GM20431 (cell line): Measurements from ENCODE around the gene NT5DC3.

Experiments
- in situ Hi-C: fragments of 300-500 bp; cut with MseI, MboI; formaldehyde crosslinking; loops from one replicate; pipeline ENCODE4 v1.15.0; 2020; ENCODE audit warnings: low sequenced_read_pairs; ENCODE audit not compliant: unreplicated experiment

NT5DC3 gene

DNA sequence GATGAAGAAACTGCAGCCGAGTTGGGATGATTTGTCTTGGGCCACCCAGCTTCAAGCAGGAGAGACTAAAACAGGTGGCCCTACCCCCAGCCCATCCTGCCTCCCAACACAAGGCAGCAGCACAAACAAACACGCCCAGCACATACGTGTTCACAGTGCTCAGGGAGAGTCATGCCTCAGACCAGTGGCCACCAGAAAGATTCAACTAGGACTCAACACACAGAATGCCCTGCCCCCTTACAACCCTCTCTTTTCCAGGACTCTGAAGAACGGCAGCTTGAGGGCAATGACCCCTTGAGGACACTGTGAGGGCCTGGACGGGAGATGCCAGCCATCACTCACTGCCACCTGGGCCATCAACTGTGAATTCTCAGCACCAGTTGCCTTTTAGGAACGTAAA is 75.0 kb downstream of the NT5DC3 start:
- in situ Hi-C loops, result no loop called here

DNA sequence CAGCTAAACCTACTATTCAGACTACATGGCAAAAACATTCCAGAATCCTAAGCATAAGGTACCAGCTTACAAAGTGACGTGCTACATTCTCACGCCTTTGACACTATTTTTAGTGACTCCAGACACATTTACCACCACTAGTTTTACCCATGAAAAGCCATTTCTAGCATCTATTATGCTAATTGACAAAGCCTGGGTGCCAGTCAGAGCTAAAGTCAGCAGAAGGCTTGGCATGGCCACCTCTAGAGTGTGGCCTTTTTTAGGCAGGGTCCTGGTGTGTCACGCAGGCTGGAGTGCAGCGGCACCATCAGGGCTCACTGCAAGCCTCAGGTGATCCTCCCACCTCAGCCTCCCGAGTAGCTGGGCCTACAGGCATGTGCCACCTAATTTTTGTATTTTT is 75.7 kb downstream of the NT5DC3 start:
- in situ Hi-C loops, result no loop called here

DNA sequence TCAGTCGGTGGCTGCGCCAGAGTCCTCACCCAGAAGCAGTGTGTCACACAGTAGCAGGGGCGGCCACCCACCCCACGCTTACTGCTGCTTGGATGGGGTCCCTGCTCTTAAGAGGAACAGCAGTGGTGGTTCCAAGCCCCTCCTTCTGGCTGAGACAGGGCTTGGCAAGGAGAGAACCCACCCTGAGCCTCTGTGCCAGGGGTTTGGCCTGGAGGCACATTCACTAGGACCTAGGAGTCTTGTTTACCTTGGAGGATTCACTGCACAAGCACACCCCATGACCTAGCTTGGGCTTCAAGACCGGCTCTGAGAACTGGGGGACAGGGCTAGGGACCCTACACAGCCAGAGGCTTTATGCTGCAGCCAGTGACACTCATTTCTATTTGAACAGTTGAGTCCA is 78.6 kb downstream of the NT5DC3 start:
- in situ Hi-C loops, result no loop called here

DNA sequence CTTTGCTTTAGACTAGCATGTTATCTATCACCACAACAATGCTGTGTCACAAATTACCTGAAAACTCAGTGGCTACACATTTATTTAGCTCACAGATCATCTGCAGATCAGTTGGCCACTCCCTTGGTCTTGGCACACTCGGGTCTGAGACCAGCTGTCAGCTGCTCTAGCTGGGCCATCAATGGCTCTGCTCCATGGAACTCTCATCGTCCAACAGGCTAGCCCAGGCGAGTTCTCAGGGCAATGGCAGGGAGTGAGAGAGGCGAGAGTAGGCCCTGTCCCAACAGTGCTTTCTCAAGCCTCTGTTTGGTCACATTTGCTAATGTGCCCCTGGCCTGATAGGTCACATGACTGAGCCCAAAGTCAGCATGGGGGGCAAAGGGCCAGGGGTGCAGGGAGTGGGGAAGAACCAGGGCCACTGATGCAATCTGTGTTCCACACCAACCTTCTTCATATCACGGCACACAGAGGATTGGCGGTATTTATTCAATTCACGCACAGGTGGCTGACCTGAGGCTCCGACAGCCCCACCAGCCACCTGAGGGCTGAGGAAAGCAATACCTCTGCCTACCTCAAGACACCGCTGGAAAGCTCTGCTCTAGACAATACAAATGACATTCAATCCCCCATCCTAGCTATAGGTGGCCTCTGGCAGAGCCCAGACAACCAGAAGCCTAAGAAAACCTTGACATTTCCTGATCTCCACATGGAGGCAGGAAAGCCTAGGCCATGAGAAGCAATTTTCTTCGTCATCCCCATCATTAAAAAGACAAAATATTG is 82.5 kb downstream of the NT5DC3 start:
- in situ Hi-C loops, result no loop called here

DNA sequence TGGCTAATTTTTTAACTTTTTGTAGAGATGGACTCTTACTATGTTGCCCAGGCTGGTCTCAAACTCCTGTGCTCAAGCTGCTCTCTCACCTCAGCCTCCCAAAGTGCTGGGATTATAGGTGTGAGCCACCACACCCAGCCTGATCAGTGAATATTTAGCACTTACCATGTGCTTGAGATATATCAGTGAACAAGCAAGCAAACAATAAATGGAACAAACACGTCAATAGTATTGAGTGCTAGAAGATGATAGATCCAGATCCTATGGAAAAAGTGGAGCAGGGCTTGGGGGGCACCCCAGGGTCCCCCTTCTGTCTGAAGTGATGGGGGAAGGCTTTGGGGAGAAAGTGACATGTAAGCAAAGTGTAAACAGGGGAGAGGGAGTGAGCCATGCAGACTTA is 83.8 kb downstream of the NT5DC3 start:
- in situ Hi-C loops, result no loop called here

DNA sequence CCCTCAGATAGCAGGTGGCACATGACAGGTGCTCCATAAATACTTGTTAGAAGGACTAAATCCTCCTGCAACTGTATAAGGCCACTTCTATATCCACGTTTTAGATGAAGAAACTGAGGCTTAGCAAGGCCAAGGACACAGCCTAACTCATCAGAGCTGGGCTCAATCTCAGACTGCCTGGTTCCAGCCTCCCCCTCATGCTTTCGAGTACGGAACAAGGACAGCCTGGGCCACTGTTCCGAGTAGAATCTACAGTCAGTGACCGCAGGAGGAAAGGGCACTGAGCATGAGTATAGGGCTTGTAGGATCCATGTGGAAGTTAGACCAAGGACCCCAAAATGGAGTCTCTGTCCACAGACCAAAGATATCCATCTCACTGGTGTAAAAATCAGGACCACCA is 84.6 kb downstream of the NT5DC3 start:
- in situ Hi-C loops, result no loop called here

DNA sequence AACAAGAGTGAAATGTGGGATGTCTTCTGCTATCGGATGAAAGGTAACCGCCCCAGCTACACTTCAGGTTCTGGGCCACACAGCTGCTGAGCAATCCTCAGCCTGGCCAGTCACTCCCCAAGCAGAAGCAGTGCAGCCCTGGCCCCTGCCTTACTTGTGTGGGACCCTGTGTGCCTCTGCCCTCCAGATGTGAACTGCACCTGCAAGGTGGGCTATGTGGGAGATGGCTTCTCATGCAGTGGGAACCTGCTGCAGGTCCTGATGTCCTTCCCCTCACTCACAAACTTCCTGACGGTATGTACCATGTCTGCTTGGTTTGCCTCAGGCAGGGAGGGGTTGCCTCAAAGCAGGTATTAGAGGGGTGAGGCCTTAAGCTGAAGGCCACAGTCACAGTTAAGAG is 85.6 kb downstream of the NT5DC3 start:
- in situ Hi-C loops, result no loop called here

DNA sequence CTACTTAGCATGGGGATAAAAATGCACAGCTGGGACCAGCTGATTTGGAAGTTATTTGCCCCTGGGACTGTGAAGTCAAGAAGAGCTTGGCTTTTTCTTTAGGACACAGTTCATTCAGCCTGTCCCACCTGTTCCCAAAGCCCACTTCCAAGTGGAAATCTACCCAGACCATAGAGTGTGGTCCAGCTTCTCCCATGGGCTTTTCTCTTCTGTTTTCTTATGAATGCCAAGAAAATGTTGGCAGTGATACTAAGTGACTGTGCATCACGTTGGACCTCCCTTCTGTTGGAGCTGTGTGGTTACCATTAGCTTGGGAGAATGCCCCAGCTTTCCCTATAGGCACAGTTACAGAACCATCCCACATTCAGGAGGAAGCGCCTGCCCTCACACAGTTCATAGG is 89.4 kb downstream of the NT5DC3 start:
- in situ Hi-C loops, result no loop called here

DNA sequence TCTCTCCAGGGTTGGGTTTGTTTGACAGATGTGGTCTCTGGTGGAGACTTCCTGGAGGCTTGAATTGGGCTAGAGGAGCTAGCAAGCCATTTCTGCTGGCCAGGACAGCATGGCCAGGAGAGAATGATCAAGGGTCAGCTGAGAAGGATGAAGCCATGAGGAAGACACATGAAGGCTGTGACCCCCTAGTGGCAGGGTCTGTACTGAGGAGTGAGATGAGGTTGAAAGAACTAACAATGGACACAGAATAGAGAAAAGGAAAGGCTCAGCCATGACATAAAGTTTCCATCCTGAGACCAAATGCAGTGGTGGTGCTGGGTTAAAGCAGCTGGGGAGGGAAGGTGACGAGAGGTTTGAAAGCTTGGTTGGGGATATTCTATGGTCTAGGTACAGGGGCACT is 89.9 kb downstream of the NT5DC3 start:
- in situ Hi-C loops, result no loop called here

DNA sequence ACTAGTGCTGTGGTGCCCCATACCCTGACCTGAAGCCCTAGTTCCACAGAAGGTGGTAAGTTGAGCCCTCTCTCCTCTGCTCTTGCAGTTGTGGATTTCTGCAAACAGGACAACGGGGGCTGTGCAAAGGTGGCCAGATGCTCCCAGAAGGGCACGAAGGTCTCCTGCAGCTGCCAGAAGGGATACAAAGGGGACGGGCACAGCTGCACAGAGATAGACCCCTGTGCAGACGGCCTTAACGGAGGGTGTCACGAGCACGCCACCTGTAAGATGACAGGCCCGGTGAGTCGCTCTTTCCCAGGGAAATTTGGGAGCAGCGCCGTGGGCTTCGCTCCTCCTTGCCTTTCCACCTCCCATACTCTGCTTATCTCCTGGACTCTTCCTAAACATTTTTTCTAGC is 92.2 kb downstream of the NT5DC3 start:
- in situ Hi-C loops, result no loop called here

DNA sequence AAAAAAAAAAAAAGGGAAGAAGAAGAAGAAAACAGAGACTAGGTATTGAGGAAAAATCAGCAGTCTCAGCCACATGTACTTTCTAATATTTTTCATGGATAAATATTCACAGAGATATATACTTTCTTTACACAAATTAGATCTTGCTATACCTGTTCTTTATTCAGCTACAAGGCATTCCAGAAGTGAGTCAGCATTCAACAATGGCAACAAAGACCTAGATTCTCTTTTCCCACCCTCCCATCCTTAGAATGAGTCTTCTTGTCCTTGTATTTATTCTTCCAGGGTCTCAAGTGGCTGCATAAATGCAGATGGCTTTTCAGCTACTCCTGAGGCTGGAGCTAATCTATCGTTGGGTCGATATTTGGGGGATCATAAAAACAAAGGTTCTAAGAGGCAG is 93.0 kb downstream of the NT5DC3 start:
- in situ Hi-C loops, result no loop called here

DNA sequence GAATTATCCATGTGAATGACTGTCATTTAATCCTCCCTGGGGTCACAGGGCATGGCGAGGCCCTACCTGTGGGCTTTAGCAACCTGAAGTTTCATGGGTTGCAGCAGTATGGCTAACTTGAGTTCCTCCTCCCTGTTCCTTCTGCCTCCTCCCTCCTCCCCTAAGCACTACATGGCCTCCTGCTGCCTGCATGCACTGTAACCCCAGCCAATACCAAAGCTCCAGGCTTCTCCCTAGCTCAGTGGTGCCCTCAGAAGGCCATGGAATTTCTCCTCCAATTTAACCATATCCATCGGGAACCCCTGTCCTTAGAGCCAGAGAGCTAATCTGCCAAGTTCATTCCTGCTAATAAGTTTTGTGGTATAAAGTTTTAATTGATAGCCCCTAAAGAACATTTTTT is 95.1 kb downstream of the NT5DC3 start:
- in situ Hi-C loops, result no loop called here

DNA sequence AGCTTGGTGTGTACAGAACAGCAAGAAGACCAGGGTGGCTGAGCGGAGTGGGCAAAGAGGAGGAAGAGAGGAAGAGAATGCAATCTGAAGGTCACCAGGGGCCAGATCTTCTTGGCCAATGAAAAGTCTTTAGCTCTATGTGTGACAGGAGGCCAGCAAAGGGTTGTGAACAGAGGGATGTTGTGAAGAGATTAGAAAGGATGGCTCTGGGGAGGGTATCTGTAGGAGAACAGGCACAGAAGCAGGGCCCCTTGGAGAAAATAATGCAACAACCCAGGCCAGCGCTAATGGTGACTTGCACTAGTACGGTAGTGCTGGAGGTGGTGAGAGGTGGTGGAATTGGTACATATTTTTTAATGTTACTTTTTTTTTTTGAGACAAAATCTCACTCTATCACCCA is 97.2 kb downstream of the NT5DC3 start:
- in situ Hi-C loops, result no loop called here

DNA sequence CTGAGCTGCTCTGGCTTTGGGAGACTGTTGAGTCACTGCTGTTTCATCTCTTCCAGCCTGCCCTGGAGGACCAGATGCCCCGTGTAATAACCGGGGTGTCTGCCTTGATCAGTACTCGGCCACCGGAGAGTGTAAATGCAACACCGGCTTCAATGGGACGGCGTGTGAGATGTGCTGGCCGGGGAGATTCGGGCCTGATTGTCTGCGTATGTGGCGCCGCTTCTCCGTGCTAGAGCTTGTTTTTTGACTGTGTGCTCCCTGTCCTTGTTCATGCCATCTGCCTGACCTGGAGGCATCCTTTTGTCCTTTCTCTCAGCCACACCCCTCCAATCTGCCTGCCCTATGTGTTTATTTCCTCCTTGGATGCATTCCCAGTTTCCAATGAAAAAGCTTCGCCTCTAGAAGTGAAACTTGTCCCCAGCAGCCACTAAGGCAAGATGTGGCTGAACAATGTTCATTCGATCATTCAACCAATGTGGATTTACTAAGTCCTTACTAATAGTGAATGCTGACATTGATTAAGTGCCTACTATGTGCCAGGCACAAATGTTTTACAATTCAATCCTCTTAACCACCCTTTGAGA is 98.6 kb downstream of the NT5DC3 start:
- in situ Hi-C loops, result no loop called here

DNA sequence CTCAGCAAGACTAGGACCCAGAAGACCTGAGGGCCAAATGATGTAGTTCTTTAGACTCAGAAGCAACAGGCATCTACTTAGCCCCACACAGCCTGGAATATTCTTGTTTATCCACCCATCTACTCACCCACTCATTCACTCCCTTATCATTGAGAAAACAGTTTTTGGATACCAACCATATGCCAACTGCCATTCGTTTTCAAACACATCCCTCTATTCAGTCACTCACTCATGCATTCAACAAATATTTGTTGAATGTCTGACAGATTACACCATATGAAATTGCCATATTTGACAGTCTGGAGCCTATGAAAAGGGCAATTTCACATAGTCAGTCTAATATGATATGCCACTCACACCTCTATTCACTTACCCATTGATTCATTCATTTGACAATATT is 103.2 kb downstream of the NT5DC3 start:
- in situ Hi-C loops, result no loop called here

DNA sequence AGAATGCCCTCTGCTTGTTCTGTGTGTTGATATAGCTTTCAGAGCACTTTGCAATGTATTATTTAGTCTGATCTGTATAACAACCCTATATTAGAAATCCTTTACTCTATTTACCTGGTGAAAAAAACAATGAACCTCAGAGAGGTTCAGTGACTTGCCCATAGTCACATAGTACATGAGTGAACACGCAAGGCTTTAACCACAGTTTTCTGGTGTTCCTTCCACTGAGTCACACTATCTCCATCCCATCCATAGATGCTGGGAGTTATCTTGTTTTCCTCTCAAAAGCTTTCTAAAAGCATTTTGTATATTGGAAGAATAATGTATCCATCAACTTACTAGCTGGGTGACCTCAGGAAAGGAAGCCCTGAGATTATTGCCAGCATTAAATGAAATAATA is 104.5 kb downstream of the NT5DC3 start:
- in situ Hi-C loops, result no loop called here

DNA sequence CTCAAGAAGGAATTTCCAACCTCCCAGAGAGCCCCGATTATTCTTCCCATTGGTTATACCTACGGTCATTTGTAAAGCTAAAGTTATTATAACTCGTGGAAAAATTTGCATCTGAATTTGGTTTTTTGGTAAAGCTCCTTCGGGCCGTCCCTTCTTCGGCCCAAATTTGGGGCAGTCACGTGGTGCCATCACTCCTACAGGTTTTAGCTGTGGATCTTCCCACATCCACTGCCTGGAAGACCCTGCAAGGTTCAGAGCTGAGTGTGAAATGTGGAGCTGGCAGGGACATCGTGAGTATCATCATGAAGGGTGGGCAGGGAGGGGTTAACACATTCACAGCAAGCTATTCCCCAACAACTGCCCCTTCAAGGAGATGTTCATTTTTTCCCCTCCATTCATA is 105.7 kb downstream of the NT5DC3 start:
- in situ Hi-C loops, result no loop called here

DNA sequence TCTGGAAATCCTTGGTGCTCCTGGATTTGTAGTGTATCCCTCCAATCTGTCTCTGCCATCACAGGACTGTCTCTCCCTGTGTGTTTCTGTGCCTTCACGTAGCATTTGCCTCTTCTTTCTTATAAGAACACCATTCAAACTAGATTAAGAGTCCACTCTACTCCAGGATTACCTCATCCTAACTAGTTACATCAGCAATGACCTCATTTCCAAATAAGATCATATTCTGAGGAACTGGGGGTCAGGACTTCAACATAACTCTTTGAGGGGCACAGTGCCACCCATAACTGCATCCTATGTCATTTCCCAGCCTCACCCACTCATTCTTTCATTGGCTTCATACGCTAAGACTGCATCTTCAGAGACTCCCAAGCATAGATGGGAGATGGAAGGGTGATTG is 106.2 kb downstream of the NT5DC3 start:
- in situ Hi-C loops, result no loop called here

DNA sequence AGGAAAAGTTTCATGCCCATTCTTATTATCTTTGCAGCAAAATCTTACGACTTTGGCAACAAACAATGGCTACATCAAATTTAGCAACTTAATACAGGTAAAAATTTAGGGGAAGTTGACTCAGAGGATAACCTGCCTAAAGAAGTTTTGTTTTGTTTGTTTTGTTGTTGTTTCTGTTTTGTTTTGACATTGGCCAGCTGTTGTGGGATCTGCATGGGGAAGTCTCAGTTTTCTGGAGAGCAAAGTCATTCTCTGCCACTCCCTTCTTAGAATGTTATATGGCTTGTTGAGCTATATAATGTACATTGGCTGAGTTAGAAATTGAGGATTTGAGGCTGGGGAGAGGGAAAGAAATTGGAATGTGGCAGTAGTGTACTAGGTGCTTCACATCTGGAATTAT is 109.5 kb downstream of the NT5DC3 start:
- in situ Hi-C loops, result no loop called here

DNA sequence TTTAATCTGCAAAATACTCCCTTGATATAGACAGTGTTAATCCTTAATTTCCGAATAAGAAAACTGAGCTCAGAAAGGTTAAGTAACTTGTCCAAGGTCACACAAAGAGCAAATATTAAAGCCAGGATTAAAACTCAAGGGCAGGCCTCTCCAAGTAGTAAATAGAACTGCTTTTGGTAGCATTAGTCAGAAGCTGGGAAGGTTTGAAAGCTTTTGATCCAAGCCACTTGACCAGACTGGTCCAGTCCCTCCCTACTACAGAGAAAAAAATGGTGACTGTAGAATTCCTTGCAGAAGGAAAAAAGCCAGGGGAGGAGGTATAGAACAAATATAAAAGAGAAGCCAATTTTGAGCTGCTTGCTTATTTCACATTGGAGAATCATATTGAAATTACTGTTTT is 111.5 kb downstream of the NT5DC3 start:
- in situ Hi-C loops, result no loop called here

DNA sequence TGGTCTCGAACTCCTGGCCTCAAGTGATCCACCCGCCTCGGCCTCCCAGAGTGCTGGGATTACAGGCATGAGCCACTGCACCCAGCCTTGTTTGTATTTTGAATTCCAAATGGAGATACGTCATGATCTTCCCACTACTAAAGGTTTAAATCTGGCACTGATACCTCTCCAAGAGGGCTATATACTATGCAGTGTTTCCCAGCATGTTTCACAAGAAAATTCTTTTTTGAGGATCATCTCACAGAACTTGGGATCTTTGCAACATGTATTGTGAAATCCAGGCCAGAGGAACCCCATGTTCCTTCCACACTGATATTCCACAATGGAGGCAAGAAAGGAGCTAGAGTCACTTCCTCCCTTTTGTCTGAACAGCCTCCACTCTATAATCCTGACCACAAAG is 112.7 kb downstream of the NT5DC3 start:
- in situ Hi-C loops, result no loop called here

DNA sequence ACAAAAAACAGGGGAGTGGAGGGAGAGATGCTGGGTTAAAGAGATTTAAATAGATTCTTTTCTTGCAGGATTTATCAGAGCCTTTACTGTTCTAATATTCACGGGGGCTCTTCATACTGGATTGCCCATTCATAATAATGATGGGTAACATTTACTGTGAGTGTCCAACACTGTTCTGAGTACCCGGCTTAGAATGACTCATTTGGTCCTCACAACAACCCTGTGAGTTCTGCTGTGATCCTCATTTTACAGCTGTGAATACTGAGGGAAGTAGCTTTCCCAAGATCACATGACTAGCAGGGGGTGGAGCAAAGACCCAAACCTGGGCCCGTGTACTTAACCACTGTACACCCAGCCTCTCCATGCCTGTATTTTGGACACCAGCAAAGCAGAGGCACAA is 113.4 kb downstream of the NT5DC3 start:
- in situ Hi-C loops, result no loop called here
